ENCODE data around the gene RCOR2.
A peak's percentile ranks its signal among the peaks of the same experiment; 100 is the strongest.
"Not testable (repeated sequence)": the region's sequence is repeated elsewhere in the genome, so short reads cannot be mapped to it uniquely, and the experiment has no call there.

RCOR2 gene

DNA sequence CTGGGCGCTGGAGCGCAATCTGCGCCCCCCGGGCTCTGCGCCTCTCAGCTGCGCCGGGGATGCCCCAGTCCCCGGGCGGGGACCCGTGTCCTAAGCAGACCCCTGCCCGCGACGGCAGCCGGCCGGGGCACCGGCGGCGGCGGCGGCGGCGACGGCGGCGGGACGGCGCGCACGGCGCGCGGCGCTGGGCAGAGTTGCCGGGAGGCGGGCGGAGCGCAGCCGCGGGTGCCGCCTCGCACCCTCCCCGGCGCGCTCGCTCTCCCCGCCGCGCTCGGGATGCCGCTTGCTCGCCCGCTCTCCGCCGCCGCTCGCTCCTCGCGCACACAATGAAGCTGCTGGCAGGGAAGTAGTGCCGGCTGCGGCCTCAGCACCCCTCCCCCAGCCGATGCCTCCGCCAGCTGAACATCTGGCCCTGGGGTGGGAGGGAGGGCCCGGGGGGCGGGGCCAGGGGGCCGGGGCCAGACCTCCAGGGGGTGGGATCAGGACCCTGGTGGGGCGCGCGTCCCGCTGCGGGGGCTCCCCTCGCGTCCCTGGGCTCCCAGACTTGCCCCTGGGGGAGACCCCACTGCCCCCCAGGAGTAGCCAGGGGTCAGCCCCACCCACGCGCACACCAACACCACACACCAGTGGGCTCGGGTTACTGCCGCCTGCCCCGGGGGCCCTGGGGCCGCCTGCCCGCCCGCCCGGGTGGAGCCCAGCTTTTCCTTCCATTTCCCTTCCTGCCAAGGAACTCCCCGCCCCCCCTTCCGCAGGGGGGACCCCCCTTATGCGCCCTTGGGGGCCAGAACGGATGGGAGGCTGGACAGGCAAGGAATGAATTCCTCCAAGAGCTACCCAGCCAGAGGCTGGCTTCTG is at the start of gene RCOR2:
Gene RCOR2, minus strand, starts transcription at position 328 of the 855 bp plus-strand sequence. CDS start 708 bp downstream, outside the sequence.
- peak; percentile 38 to 56 for DNase-seq (ENCODE audit: low read depth in 2 of 2)

DNA sequence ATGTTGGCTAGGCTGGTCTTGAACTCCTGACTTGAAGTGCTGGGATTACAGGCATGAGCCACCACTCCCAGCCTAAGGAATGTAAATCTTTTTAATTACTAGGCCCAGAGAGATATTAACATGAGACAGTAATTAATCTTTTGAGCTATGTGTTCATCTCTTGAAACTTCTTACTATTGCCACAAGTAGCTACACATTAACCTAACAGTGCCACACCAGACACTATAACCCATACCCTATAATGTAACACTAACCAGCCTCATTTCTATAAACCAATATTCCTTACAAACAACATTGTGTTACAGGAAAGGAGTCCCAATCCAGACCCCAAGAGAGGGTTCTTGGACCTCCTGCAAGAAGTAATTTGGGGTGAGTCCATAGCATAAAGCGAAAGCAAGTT is 49.5 kb upstream of the RCOR2 start:
- no peak for DNase-seq (ENCODE audit: low read depth in 2 of 2)

DNA sequence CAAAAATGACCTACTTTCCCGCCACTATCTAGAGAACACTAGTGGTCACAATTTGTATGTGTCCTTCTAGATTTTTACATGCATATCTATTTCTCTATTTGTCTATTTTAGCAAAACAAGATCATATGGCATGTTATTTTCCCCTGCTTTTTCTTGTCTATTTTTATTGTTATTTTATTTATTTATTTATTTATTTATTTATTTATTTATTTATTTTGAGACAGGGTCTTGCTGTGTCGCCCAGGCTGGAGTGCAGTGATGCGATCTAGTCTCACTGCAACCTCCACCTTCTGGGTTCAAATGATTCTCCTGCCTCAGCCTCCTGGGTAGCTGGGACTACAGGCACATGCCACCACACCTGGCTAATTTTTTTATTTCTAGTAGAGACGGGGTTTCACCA is 46.9 kb upstream of the RCOR2 start:
- not testable (repeated sequence) for DNase-seq (ENCODE audit: low read depth in 2 of 2)

DNA sequence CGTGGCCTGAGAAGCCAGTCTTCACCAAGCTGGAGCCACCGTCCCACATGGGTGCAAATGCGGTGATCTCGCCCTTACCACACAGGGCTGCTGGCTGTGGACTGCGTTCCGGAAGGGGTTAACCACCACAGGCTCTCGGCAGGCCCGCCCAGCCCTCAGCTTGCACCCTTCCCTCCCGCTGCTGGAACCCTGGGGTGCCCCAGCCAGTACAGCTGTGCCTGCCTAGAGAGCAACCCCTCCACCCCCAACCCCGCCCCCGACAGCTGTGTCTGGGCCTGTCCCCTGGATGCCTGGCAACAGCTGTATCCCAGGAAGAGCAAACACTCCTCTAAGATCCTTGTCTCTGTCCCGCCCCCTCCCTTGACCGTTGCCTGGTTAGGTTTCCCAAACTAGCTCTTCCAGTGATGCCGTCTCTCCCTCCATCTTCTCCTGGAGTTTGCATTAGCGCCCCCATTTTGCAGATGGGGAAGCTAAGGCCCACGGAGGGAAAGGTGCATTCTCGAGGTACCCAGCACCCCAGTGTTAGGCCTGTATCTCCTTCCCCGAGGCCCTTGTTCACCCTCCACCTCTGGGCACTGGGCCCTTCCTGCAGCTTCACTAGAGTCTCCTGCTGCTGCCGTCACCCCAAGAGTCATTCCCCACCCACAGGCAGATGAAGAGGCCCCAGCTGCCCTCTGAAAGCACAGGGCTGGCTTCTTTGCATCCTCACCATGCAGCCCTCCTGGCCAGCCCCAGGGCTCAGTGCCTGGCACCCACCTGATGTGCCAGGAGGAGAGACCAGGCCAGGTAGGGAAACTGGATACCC is 44.8 kb upstream of the RCOR2 start:
- no peak for DNase-seq (ENCODE audit: low read depth in 2 of 2)

DNA sequence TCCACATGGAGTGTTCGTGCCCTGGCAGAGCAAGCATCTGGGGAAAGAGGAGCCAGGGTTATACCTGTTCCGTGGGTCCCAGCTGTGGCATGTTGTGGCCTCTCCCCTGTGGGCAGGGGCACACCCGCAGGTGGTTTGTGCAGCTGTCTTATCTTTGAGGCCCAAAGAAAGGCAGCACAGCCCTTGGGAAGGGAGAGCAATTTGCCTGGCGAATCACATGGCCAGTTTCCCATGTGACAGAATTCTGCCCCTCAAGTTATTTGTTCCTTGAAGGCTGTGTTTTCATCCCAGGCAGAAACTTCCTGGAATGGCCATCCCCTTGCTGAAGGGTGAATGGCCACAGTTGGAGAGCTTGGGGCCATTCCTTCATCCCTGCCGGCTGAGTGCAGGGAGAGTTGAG is 41.0 kb upstream of the RCOR2 start:
- no peak for DNase-seq (ENCODE audit: low read depth in 2 of 2)

DNA sequence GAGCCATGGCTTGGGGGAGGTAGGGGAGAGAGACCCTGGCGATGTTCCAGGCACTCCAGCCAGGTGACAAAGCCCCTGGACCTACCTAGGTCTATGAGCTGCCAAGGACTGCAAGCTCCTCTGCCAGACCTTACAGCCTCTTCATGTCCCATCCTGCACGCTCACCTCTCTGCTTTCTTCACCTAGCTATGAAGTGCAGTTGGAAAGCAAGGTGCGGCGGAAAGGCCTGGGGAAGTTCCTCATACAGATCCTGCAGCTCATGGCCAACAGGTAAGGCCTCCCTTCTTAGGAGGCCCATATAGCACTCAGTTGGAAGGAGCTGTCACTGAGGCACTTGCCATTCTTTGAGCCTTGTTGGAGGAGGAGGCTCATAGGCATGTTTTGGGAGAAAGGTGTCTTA is 35.6 kb upstream of the RCOR2 start:
- DNase-seq (ENCODE audit: low read depth in 2 of 2), result no peak

DNA sequence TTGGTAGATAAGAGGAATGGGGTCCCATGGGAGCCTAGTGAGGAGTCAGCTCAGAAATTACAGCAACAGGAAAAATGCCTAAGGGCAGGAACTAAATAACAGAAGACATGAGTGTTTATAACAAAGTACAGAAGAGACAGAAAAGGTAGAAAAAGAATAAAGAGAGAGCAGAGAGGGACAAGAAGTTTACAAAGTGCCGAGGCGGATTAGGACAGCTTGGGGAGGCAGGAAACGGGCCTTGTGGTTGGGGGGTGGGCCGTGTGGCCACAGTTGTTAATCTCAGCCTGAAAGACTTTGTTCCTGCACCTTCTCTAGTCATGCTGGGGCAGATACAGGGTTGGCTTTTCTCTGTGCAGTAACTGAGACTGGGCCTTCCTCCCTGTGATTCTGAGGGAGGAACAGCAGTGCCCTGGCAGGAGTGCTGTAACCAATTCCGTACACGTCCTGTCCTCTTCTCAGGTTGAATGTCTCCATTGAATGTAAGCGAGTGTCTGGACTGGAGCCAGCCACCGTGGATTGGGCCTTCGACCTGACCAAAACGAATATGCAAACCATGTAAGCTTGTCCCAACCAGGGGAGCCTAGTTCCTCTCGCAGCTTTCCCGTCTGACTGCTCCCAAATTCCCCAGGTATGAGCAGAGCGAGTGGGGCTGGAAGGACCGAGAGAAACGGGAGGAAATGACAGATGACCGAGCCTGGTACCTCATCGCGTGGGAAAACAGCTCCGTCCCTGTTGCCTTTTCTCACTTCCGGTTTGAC is 35.0 kb upstream of the RCOR2 start:
- DNase-seq (ENCODE audit: low read depth in 2 of 2), result peak in 1 of 2 donors; percentile 18

DNA sequence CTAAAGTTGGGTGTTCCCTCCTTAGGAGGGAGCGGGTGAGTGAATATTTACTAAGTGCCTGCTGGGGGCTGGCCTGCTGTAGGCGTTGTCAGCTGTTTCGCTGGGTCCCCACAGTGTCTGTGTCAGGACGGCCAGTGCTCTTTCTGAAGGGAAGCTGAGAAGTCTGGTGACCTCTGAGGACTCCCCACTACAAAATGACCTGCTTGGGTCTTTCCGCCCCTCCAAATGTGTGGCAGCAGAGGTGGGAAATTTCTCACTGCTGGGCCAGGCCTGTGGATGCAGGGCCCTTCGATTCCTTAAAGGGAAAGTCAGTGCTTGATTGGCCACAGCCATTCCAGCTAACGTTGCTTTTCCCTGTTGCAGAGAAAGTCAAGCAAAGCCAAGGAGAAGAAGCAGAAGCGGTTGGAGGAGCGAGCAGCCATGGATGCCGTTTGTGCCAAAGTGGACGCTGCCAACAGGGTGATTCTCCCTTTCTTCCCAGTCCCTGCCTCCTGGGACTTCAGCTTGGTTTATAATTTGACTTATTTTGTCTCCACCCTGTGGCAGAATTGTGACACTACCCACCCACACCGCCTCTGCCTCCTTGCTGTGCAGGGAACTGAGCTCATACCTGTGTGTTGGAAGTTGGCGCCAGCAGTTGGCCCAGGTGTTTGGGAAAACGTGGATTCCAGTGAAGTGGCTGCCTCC is 28.7 kb upstream of the RCOR2 start:
- peak in 1 of 2 donors; percentile 10 for DNase-seq (ENCODE audit: low read depth in 2 of 2)

DNA sequence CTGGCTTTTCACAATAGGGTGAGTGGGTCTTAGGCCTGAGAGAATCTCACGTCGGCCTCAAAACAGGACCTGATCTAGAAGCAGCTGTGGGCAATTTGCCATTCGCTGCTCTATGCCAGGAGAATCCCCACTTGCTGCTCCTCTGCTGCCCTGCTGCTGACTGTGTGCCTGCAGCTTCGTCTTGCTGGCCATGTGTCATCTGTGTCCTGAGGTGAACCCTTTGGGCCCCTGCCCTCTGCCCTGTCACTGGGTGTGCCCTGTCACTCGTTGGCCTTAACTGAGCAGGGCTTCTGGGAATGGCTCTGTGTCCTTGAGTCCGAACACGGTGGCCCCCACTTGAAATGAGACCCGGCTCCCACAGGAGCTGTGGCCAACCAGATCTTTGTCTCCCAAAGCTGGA is 28.0 kb upstream of the RCOR2 start:
- no peak for DNase-seq (ENCODE audit: low read depth in 2 of 2)

DNA sequence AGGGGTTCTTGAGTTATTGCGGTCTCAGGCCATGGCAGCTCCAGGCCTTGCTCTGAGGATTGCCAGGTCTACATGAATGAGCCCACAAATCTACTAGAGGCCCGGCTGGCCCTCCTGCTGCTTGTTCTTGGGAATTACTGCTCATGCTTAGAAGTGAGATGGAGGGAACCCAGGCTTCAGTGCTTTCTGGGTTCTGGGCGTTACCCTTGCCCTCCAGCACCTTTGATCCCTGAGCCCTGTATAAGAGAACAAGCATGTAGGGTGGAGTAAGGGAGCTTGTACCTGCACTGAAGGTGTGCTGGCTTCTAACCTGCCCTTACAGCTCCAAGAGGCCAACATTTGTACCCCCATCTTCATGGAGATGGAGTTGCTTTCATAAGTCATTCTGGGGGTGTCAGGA is 25.8 kb upstream of the RCOR2 start:
- DNase-seq (ENCODE audit: low read depth in 2 of 2), result no peak

DNA sequence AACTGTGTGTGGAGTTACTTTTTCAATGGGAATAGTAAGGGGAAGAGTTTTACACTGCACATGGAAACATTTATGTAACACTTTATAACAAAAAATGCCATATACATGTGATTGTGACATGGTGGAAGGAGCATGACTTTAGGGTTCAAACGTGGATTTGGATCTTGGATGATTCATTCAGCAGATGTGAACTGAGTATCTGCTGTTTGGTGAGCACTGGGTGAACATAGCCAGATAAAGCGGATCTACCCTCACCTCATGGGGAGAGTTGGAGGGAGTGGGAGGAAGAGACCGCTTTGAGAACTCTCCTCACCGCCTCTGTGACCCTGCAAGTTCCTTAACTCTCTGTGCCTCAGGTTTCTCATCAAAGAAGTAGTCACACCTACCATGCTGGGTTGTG is 24.9 kb upstream of the RCOR2 start:
- DNase-seq (ENCODE audit: low read depth in 2 of 2), result no peak

DNA sequence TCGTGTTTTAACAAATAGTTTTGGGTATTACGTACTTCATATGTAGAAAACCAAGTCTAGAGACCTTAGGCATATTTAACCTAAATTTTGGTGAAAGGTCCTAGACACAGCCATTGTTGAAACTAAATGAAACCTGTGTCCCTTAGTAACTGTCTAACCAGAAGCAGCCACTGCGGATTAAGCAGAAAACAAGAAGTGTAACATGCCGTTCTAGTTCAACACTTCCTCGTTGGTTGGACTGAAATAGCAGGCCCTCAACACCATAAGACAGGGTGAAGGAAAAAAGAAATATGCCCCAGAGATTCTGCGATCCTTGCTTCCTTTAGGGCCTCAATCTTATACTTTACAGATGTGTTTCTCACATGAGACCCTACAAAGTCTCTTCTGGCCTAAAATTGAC is 23.8 kb upstream of the RCOR2 start:
- no peak for DNase-seq (ENCODE audit: low read depth in 2 of 2)

DNA sequence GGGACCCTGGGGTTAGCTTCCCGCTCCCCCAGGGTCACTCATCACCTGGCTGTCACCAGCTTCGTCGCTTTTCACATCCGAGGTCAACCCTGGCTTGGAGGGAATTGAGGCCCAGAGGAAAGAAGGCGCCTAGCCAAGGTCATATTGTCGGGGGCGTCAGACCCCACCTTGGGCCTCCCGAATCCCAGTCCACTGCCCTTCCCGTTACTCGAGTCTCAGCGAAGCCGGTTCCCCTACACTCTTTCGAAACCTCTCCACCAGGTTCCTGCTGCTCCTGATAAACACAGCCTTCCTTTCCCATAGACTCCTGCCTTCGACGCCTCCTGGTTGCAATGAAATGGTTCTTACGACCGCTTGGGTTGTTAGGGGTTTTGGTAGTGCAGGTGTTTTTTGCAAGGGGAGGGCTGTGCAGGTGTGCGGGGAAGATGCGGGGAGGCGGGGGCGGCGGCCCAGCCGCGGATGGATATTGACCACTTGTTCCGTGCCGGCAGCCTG is 22.5 kb upstream of the RCOR2 start:
- no peak for DNase-seq (ENCODE audit: low read depth in 2 of 2)

DNA sequence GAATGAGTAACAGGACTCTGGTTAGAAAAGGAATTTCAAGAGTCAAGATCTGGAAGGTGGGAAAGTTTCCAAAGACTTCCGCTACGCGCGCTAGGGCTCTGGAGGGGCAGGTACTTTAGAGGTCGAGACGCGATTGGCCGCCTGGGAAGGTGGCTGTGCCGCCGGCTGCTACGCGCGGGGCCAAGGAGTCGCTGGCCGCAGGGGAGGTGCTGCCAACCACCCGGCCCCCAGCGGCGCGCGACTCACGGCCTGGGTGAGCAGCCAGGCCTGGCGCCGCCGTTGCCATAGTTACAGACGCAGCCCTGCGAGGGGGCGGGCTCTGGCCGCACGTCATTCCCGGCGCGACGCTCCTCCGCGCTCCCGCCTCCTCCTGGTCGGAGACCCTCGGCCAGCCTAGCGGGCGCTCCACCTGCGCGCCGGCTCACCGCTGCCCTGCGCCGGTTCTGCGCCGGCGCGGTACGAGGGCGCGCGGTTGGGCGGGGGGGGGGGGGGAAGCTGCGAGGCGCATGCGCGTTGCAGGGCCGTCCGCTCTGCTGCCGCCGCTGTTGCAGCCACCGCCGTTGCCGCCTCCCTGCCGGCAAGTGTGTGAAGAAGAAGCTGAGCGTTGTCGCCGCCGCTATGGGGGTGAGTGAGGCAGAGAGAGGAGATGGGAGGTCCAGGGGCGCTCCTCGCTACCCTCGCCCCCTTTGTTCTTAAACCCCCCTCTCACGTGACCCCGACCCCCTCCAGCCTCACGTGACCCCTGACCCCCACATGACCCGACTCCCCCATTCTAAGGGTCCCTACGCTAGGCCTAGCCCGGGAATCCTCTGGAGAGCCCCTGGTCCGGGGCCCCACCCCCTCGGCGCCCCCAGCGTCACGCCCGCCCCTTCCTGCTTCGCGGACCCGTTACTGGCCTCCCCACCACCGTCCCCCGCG is 21.8 kb upstream of the RCOR2 start, which contains the start of gene NAA40:
Gene NAA40, plus strand, starts transcription at position 524 of the 918 bp plus-strand sequence. Its CDS starts 95 bp downstream, at position 619.
- DNase-seq (ENCODE audit: low read depth in 2 of 2), result peak; percentile 90 to 95

DNA sequence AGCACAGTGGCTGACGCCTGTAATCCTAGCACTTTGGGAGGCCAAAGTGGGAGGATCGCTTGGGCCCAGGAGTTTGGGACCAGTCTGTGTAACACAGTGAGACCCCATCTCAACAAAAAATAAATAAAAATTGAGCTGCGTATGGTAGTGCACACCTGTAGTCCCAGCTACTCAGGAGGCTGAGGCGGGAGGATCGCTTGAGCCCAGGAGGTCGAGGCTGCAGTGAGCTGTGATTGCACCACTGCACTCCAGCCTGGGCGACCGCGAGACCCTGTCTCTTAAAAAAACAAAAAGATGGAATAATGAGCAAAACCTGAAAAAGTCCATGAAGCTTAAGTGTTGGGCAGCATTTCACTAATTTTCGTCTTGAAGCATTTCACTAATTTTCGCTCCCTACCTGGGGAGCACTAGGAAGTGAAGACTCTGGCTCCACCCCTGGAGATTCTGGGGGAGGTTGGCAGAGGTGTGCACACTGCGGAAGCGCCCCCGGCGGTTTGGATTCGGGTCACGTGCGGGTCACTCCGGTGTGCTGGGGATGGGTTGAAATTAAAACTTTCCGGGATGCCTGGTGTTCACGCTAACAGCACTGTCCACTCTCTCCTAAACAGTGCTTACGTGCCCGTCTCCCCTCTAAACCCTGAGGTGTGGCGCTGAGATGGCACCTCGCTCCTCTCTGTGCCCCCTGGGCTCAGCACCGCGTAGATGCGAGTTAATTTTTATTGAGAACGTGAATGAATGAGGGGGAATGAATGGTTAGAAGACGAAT is 20.9 kb upstream of the RCOR2 start:
- no peak for DNase-seq (ENCODE audit: low read depth in 2 of 2)

DNA sequence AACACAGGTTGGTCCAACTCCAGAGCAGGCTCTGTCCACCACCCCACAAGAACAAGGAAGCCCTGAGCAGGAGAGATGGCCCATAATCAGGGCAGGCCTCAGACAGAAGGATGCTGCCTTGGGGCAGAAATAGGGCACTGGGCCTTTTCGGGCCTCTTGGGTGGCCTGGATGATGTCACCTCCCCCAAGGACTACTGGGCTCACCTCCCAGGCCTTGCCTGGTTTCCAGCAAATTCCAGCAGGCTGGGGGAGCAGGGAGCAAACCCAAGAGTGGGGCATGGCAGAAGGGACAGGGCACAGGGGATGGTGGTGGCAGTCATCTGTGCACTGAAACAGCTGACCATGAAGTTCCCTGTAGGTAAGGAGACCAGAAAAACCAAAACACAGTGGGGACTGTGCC is 16.5 kb upstream of the RCOR2 start:
- no peak for DNase-seq (ENCODE audit: low read depth in 2 of 2)

DNA sequence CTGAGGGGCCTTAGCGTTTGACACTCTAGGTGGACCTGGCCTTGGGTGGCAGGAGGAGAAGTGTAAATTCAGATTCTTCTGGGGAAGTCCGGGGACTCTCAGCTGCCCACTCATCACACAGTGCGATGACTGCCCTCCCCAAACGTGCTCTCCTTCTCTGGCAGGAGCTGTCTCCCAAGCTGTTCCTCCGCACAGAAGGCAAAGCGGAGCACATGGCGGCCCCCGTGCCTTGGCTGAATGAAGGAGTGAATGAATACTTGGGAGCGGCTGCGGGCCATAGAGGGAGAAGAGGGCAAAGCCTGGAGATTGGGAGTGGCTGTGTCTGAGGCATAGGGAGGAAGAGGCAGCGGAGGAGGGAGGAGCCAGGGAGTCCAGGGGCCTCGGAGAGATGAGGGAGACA is 14.9 kb upstream of the RCOR2 start:
- DNase-seq (ENCODE audit: low read depth in 2 of 2), result no peak

DNA sequence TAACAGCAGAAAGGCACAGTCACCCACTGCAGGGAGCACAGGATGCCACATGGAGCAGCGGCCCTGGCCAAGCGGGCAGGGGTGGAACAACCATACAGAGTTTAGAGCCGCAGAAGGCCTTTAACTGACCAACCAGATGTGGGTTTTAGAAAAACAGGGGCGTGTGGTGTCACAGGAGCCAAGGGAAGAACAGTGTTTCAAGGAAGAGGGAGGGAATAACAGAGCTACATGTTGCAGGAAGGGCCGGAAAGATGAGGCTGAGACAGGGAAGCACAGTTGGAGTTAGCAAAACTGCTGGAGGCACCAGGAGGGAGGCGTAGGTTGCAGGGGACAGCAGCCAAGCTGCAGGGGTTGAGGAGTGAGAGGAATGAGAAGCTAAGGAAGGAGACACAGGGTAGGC is 14.1 kb upstream of the RCOR2 start:
- DNase-seq (ENCODE audit: low read depth in 2 of 2), result no peak

DNA sequence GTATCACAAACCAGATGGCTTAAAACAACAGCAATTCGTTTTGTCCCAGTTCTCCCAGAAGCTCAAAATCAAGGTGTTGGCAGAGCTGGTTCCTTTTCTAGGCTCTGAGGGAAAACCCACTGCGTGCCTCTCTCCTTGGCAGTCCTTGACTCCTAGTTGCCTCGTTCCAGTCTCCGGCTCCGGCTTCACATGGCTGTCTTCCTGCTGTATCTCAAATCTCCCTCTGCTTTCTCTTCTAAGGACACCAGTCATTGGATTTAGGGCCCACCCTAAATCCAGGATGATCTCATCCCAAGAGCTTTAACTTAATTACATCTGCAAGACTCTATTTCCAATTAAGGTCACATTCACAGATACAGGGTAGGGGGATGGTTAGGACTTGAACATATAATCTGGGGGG is 12.7 kb upstream of the RCOR2 start:
- no peak for DNase-seq (ENCODE audit: low read depth in 2 of 2)
